RWPE2 (cell line): ENCODE measurements around the gene SHE.
A peak's percentile ranks its signal among the peaks of the same experiment; 100 is the strongest.

ENCODE experiments used
- ATAC-seq: fragments of 200-7000 bp; cut with Tn5 transposase; 3 replicates; pipeline ENCODE4 v1.9.1; 2021; ENCODE audit warnings: low read depth
- DNase-seq: peaks from one replicate; pipeline ENCODE4 v3.0.0-alpha.2; 2020; ENCODE audit warnings: low spot score
- H3K27ac ChIP-seq: fragments of 450-650 bp; 2 replicates; pipeline ENCODE4 v1.5.1; 2017; ENCODE audit warnings: mild to moderate bottlenecking; ENCODE audit not compliant: poor library complexity, severe bottlenecking
- H3K27me3 ChIP-seq: fragments of 250-450 bp; sonication (Bioruptor Pico); 2 replicates; pipeline ENCODE4 v1.5.1; 2021; ENCODE audit warnings: mild to moderate bottlenecking, moderate library complexity; ENCODE audit not compliant: insufficient read depth, poor library complexity, severe bottlenecking
- H3K36me3 ChIP-seq: fragments of 250-450 bp; sonication (Bioruptor Pico); 2 replicates; pipeline ENCODE4 v1.5.1; 2020; ENCODE audit warnings: low read depth, mild to moderate bottlenecking, moderate library complexity
- H3K4me1 ChIP-seq: fragments of 250-450 bp; sonication (Bioruptor Pico); 2 replicates; pipeline ENCODE4 v1.5.1; 2021; ENCODE audit warnings: mild to moderate bottlenecking, moderate library complexity; ENCODE audit not compliant: insufficient read depth, poor library complexity, severe bottlenecking
- H3K4me3 ChIP-seq: fragments of 250-450 bp; sonication (Bioruptor Pico); 2 replicates; pipeline ENCODE4 v1.5.1; 2021; ENCODE audit warnings: mild to moderate bottlenecking, moderate library complexity; ENCODE audit not compliant: severe bottlenecking
- H3K9me3 ChIP-seq: fragments of 250-450 bp; sonication (Bioruptor Pico); 2 replicates; pipeline ENCODE4 v1.5.1; 2021; ENCODE audit warnings: mild to moderate bottlenecking, moderate library complexity; ENCODE audit not compliant: severe bottlenecking
- TF ChIP-seq, protein P1 (sequence below): fragments of 450-650 bp; IDR thresholded peaks from one replicate; pipeline ENCODE4 v1.5.1; 2017; ENCODE audit warnings: mild to moderate bottlenecking, moderate library complexity; ENCODE audit not compliant: poor library complexity, severe bottlenecking

The SHE gene

DNA sequence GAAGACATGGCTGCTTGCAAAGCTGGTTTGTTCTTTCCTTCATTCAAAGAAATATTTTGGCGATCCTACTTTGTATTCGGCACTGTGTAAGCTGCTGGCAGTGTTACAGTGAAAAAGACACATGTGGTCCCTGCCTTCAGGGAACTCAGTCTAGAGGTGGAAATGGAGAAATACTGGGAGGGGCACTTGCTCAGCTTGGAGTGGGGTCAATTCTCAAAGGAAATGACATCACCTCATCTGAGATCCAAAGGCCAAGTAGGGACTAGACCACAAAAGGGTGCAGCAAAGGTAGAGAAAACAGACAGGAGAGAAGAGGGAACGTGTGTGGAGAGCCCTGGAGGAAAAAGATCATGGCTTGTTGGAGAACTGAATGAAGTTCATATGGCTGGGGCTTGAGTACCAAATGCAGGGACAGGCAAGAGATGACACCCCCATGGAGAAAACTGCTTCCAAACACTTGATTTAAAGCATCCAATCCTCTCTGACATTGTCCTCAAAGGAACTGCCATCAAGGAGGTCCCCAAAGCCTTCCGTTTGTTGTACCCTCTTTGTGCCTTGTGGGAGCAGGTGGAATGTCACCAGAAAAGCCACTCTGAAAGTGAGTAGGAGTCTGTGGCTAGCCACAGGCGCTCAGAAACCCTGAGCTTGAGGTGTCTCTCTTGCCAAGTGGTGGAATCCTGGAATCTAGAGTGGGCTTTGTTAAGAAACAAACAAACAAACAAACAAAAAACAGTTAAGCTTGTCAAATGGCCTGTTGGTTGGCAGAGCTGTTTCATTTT lies 48.4 kb downstream of the SHE start:
- H3K4me3 ChIP-seq = no peak overlapping the region
- no peaks in the 10 kb centered on the region for H3K9me3 ChIP-seq
- TF ChIP-seq, protein P1, sequence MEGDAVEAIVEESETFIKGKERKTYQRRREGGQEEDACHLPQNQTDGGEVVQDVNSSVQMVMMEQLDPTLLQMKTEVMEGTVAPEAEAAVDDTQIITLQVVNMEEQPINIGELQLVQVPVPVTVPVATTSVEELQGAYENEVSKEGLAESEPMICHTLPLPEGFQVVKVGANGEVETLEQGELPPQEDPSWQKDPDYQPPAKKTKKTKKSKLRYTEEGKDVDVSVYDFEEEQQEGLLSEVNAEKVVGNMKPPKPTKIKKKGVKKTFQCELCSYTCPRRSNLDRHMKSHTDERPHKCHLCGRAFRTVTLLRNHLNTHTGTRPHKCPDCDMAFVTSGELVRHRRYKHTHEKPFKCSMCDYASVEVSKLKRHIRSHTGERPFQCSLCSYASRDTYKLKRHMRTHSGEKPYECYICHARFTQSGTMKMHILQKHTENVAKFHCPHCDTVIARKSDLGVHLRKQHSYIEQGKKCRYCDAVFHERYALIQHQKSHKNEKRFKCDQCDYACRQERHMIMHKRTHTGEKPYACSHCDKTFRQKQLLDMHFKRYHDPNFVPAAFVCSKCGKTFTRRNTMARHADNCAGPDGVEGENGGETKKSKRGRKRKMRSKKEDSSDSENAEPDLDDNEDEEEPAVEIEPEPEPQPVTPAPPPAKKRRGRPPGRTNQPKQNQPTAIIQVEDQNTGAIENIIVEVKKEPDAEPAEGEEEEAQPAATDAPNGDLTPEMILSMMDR = no peak
- H3K4me1 ChIP-seq = peaks cover 9% of the 10 kb centered on the region
- no peak for DNase-seq
- no peaks in the 10 kb centered on the region for H3K27me3 ChIP-seq
- ATAC-seq = peak; percentile 82
- peaks cover 26% of the 10 kb centered on the region for H3K36me3 ChIP-seq
- H3K27ac ChIP-seq = peak overlapping the region; percentile 55

DNA sequence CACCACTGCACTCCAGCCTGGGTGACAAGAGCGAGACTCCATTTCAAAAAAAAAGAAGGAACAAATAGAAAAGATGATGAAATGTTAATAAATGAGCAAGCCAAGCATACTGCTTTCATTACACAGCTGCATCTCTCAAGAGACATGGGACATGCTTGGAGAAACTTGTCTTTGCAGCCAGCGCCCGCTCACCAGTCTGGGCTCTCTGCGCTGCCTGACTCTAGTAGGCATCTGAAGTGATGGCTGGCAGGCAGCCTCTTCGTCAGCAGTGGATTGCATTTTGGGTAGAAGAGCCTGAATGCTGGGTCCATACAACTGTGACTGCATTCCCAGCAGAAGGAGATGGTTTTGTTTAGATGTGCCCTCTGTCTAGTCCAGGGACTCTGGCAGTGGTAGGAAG lies 49.1 kb downstream of the SHE start:
- Histone ChIP-seq H3K4me3 (no peak overlapping the region), H3K9me3 (no peaks in the 10 kb centered on the region), H3K4me1 (peaks cover 9% of the 10 kb centered on the region), H3K36me3 (peaks cover 30% of the 10 kb centered on the region), H3K27ac (peak overlapping the region; percentile 55), H3K27me3 (no peaks in the 10 kb centered on the region)
- ATAC-seq = peak; percentile 12; the same call in 1 of the 3 replicates
- TF ChIP-seq, protein P1 = no peak
- DNase-seq = no peak

DNA sequence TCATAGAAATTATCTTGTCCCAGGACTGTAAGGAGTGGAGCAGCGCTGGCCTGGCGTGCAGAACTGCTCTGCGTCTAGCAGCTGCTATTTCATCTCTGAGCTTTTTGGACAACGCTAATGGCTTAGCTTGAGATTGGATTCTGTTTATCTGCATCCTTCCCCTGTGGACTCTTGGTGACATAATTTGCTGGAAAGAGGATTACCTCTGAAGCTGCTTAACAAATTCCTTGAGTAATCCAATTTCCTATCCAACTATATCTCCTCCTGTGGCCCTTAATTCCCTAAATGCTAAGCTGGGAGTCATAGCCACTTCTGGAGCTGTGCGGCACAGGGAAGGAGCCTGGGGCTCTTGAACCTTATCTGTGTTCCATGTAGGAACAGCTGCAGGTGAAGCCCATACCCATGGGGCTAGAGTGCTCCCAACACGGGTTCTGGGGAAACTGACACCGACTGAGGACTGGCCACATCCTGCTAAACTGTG lies 53.8 kb downstream of the SHE start:
- Histone ChIP-seq H3K4me3 (no peak overlapping the region), H3K4me1 (peaks cover 6% of the 10 kb centered on the region), H3K27me3 (no peaks in the 10 kb centered on the region), H3K36me3 (peaks cover 29% of the 10 kb centered on the region), H3K9me3 (no peaks in the 10 kb centered on the region), H3K27ac (no peak overlapping the region)
- TF ChIP-seq, protein P1 = no peak
- DNase-seq (no peak), ATAC-seq (no peak)

DNA sequence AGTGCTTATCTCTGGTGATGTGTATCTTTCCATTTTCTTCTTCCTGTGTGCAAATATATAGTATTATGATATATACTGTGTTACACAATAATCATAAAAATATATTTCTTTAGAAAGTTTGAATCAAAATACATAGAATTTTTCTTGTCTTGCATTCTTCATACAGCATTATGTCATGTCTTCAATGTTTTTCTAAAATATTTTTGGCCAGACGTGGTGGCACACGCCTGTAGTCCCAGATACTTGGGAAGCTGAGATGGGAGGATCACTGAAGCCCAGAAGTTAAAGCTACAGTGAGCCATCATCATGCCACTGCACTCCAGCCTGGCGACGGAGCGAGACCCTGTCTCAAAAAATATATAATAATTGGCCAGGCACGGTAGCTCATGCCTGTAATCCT lies 55.4 kb downstream of the SHE start:
- Histone ChIP-seq H3K36me3 (peaks cover 29% of the 10 kb centered on the region), H3K27ac (no peak overlapping the region)

DNA sequence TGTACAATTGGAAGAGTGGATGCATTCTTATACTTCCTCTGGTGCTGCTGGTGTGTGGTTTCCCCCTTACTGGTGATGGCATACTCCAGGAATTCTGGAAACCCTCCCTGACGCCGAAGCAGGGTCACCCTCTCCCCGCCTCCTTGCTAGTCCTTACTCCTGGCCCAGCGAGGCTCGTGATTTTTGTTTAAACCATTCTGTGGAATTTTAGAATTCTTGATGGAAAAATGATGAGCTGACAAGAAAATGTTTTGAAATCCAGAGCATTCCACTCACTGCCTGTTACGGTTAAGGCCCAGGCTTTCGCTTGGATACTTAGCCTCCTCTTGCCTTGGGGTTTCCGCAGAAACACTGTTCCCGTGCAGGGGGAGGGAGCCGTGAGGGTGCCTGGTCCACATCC lies 55.9 kb downstream of the SHE start:
- Histone ChIP-seq H3K4me1 (peaks cover 8% of the 10 kb centered on the region), H3K27ac (no peak overlapping the region), H3K36me3 (peaks cover 32% of the 10 kb centered on the region), H3K4me3 (no peak overlapping the region), H3K9me3 (no peaks in the 10 kb centered on the region), H3K27me3 (no peaks in the 10 kb centered on the region)
- ATAC-seq (no peak), DNase-seq (no peak)
- TF ChIP-seq, protein P1 = no peak

More for the DNA sequence above, 55.4 kb downstream of the SHE start:
- H3K27me3 ChIP-seq = no peaks in the 10 kb centered on the region
- TF ChIP-seq, protein P1 = no peak
- no peaks in the 10 kb centered on the region for H3K9me3 ChIP-seq
- DNase-seq (no peak), ATAC-seq (no peak)
- no peak overlapping the region for H3K4me3 ChIP-seq
- H3K4me1 ChIP-seq = peaks cover 5% of the 10 kb centered on the region
